HCT116 (cell line): ENCODE measurements around the gene TCL1B. TPM values are rescaled to one million over a fixed set of nuclear protein-coding genes. Genes with fewer than 3 reads are reported as not detected.

Experiments
- ATAC-seq: fragments of 200-7000 bp; cut with Tn5 transposase; 2 replicates; pipeline ENCODE4 v1.9.1; 2020; ENCODE audit warnings: mild to moderate bottlenecking, moderate library complexity
- BruUV-seq: library from RNA; stranded (reverse); fragments of 400-500 nt; replicated peaks from 2 replicates; lab custom pipeline; 2021; lab: Mats Ljungman, UMichigan
- CTCF ChIA-PET: fragments of 300-600 bp; sonication (Branson Sonifier 250); formaldehyde crosslinking; loops from one replicate; lab custom pipeline; 2021; ENCODE audit warnings: antibody characterized with exemption; lab: Charles Lee
- POLR2A ChIA-PET: fragments of 300-600, 350-600 bp; sonication (Branson Sonifier 250); formaldehyde crosslinking; loops from one replicate; lab custom pipeline; 2021; ENCODE audit warnings: antibody characterized with exemption; lab: Charles Lee
- RAD21 ChIA-PET, 2 experiments: fragments of 300-600 bp; sonication (Branson Sonifier 250); formaldehyde crosslinking; loops; one replicate each; lab custom pipeline; 2023; ENCODE audit warnings: low total read pairs in 2 of 2; ENCODE audit not compliant: uncharacterized antibody in 2 of 2, unreplicated experiment in 2 of 2, low non-redundant PET in 1 of 2; lab: Charles Lee
- DNase-seq: peaks from one replicate; pipeline ENCODE4 v3.0.0-alpha.2; 2010; ENCODE audit warnings: low read depth, low spot score
- H2AFZ ChIP-seq: fragments of 200-600 bp; shearing (Covaris generic), sonication (generic); 2 replicates; pipeline ENCODE4 v1.6.1; 2017; ENCODE audit warnings: low read depth, mixed run types, mixed read lengths, antibody characterized with exemption, low read length; ENCODE audit not compliant: poor library complexity, severe bottlenecking
- H3K27ac ChIP-seq: 2 replicates; pipeline ENCODE4 v1.5.1; 2012; ENCODE audit warnings: low read depth, low read length
- H3K27me3 ChIP-seq: fragments of 200-600 bp; sonication (generic); 2 replicates; pipeline ENCODE4 v1.6.1; 2016; ENCODE audit warnings: mixed run types, low read length, mixed read lengths; ENCODE audit not compliant: insufficient read depth
- H3K36me3 ChIP-seq, 2 experiments: fragments of 200-500 bp in 1 of 2; fragments of 200-600 bp in 1 of 2; sonication (Bioruptor generic) in 1 of 2; sonication (generic) in 1 of 2; 2 replicates each; pipeline versions ENCODE4 v1.5.1 to v1.6.1; 2014 to 2016; ENCODE audit warnings: low read length in 2 of 2, inconsistent platforms in 1 of 2, mixed read lengths in 1 of 2, mixed run types in 1 of 2; ENCODE audit not compliant: insufficient read depth in 2 of 2, control insufficient read depth in 1 of 2
- H3K4me1 ChIP-seq, 2 experiments: fragments of 200-600 bp in 1 of 2; sonication (generic) in 1 of 2; 2 replicates each; pipeline versions ENCODE4 v1.5.1 to v1.6.1; 2012 to 2017; ENCODE audit warnings: low read length in 2 of 2, inconsistent platforms in 1 of 2, mild to moderate bottlenecking in 1 of 2, mixed read lengths in 1 of 2, mixed run types in 1 of 2, moderate library complexity in 1 of 2; ENCODE audit not compliant: insufficient read depth in 2 of 2, control insufficient read depth in 1 of 2
- H3K4me2 ChIP-seq: fragments of 200-600 bp; sonication (generic); 2 replicates; pipeline ENCODE4 v1.6.1; 2017; ENCODE audit warnings: mixed run types, low read length, mixed read lengths
- H3K4me3 ChIP-seq, 2 experiments: fragments of 200-600 bp in 1 of 2; sonication (generic) in 1 of 2; replicated peaks in 1 of 2; 2 replicates each; pipeline ENCODE4 v1.5.1; 2011 to 2016; ENCODE audit warnings: low read length in 2 of 2, control low read depth in 1 of 2, low read depth in 1 of 2, mild to moderate bottlenecking in 1 of 2, mixed read lengths in 1 of 2, mixed run types in 1 of 2
- H3K79me2 ChIP-seq: fragments of 200-600 bp; sonication (generic); 2 replicates; pipeline ENCODE4 v1.6.1; 2017; ENCODE audit warnings: mild to moderate bottlenecking, mixed run types, low read length, moderate library complexity, mixed read lengths; ENCODE audit not compliant: insufficient read depth
- H3K9ac ChIP-seq: fragments of 200-600 bp; sonication (generic); 2 replicates; pipeline ENCODE4 v1.6.1; 2016; ENCODE audit warnings: low read length, mixed read lengths
- H3K9me2 ChIP-seq: fragments of 200-600 bp; sonication (generic), shearing (Covaris generic); 2 replicates; pipeline ENCODE4 v1.6.1; 2017; ENCODE audit warnings: mixed run types, mild to moderate bottlenecking, moderate library complexity; ENCODE audit not compliant: insufficient read depth
- H3K9me3 ChIP-seq, 2 experiments: fragments of 200-500 bp in 1 of 2; fragments of 200-600 bp in 1 of 2; sonication (Bioruptor generic) in 1 of 2; sonication (generic) in 1 of 2; 2 replicates each; pipeline ENCODE4 v1.6.1; 2014 to 2017; ENCODE audit warnings: low read length in 2 of 2, mixed read lengths in 2 of 2, inconsistent platforms in 1 of 2, low read depth in 1 of 2, mild to moderate bottlenecking in 1 of 2, mixed run types in 1 of 2, moderate library complexity in 1 of 2; ENCODE audit not compliant: control insufficient read depth in 1 of 2, insufficient read depth in 1 of 2
- H4K20me1 ChIP-seq: fragments of 200-600 bp; sonication (generic), shearing (Covaris generic); 2 replicates; pipeline ENCODE4 v1.6.1; 2017; ENCODE audit warnings: mixed run types, mild to moderate bottlenecking, moderate library complexity; ENCODE audit not compliant: insufficient read depth
- CBX3 ChIP-seq: IDR thresholded peaks from 2 replicates; pipeline ENCODE4 v1.6.1; 2012; ENCODE audit warnings: low read depth
- CEBPB ChIP-seq: IDR thresholded peaks from 2 replicates; pipeline ENCODE4 v1.6.1; 2012; ENCODE audit warnings: low read depth
- EGR1 ChIP-seq: IDR thresholded peaks from 2 replicates; pipeline ENCODE4 v1.6.1; 2012; ENCODE audit warnings: low read depth
- EZH2 ChIP-seq: fragments of 200-600 bp; sonication (generic); IDR thresholded peaks from 2 replicates; pipeline ENCODE4 v1.6.1; 2017; ENCODE audit warnings: antibody characterized with exemption, mixed run types
- EZH2phosphoT487 ChIP-seq: fragments of 200-600 bp; IDR thresholded peaks from 2 replicates; pipeline ENCODE4 v1.6.1; 2018; ENCODE audit warnings: antibody characterized with exemption, borderline replicate concordance
- FOSL1 ChIP-seq: IDR thresholded peaks from 2 replicates; pipeline ENCODE4 v1.6.1; 2012; ENCODE audit warnings: low read depth
- POLR2A ChIP-seq: IDR thresholded peaks from 2 replicates; pipeline ENCODE4 v1.7.0; 2011; ENCODE audit warnings: borderline replicate concordance; ENCODE audit not compliant: insufficient read depth, insufficient read length; ENCODE audit errors: extremely low read depth
- POLR2AphosphoS5 ChIP-seq: IDR thresholded peaks from 2 replicates; pipeline ENCODE4 v1.6.1; 2011; ENCODE audit warnings: mild to moderate bottlenecking, low read depth, low read length, moderate library complexity
- RAD21 ChIP-seq: IDR thresholded peaks from 2 replicates; pipeline ENCODE4 v1.6.1; 2012; ENCODE audit warnings: low read depth, mild to moderate bottlenecking
- SIN3A ChIP-seq: IDR thresholded peaks from 2 replicates; pipeline ENCODE4 v1.6.1; 2012; ENCODE audit warnings: low read depth
- YY1 ChIP-seq: IDR thresholded peaks from 2 replicates; pipeline ENCODE4 v1.6.1; 2011; ENCODE audit warnings: low read length, low read depth, moderate library complexity, mild to moderate bottlenecking; ENCODE audit not compliant: insufficient replicate concordance; ENCODE audit errors: extremely low read depth
- ZNF274 ChIP-seq: fragments of 200-500 bp; sonication (Bioruptor generic); IDR thresholded peaks from 2 replicates; pipeline ENCODE4 v1.6.1; 2014; ENCODE audit warnings: mild to moderate bottlenecking, low read depth, low read length, inconsistent platforms
- intact Hi-C: fragments of 100-400 bp; cut with micrococcal nuclease; formaldehyde crosslinking; loops from 2 replicates; pipeline ENCODE4 v1.10.0; 2022
- total RNA-seq: library from RNA; stranded (reverse); gene quantifications from one replicate; pipeline ENCODE4 v1.2.1, GENCODE V29; 2021; ENCODE audit not compliant: unreplicated experiment
- TF ChIP-seq, protein P1 (sequence below): IDR thresholded peaks from 2 replicates; pipeline ENCODE4 v1.6.1; 2012; ENCODE audit warnings: low read depth
- TF ChIP-seq, protein P2 (sequence below): IDR thresholded peaks from 2 replicates; pipeline ENCODE4 v1.6.1; 2012
- TF ChIP-seq, protein P3 (sequence below), 3 experiments: fragments of 200-600 bp in 1 of 3; sonication (generic) in 1 of 3; IDR thresholded peaks in 2 of 3; conservative IDR thresholded peaks in 1 of 3; 2 replicates each; pipeline ENCODE4 v1.5.1; 2012 to 2017; ENCODE audit warnings: low read depth in 2 of 3, low read length in 2 of 3, antibody characterized with exemption in 1 of 3, borderline replicate concordance in 1 of 3, control low read depth in 1 of 3, mild to moderate bottlenecking in 1 of 3, mixed read lengths in 1 of 3, mixed run types in 1 of 3, moderate library complexity in 1 of 3; ENCODE audit not compliant: insufficient read depth in 1 of 3
- TF ChIP-seq, protein P4 (sequence below): IDR thresholded peaks from 2 replicates; pipeline ENCODE4 v1.6.1; 2012

TCL1B gene
- total RNA-seq, 1 experiment from 2014 or later = not detected

GRCh38 chr14:95683793-95684192 lies 2.4 kb upstream of the TCL1B start (continued):
- TF ChIP-seq SIN3A (no peak), YY1 (no peak), FOSL1 (no peak), EZH2phosphoT487 (no peak)
- TF ChIP-seq, protein P1, sequence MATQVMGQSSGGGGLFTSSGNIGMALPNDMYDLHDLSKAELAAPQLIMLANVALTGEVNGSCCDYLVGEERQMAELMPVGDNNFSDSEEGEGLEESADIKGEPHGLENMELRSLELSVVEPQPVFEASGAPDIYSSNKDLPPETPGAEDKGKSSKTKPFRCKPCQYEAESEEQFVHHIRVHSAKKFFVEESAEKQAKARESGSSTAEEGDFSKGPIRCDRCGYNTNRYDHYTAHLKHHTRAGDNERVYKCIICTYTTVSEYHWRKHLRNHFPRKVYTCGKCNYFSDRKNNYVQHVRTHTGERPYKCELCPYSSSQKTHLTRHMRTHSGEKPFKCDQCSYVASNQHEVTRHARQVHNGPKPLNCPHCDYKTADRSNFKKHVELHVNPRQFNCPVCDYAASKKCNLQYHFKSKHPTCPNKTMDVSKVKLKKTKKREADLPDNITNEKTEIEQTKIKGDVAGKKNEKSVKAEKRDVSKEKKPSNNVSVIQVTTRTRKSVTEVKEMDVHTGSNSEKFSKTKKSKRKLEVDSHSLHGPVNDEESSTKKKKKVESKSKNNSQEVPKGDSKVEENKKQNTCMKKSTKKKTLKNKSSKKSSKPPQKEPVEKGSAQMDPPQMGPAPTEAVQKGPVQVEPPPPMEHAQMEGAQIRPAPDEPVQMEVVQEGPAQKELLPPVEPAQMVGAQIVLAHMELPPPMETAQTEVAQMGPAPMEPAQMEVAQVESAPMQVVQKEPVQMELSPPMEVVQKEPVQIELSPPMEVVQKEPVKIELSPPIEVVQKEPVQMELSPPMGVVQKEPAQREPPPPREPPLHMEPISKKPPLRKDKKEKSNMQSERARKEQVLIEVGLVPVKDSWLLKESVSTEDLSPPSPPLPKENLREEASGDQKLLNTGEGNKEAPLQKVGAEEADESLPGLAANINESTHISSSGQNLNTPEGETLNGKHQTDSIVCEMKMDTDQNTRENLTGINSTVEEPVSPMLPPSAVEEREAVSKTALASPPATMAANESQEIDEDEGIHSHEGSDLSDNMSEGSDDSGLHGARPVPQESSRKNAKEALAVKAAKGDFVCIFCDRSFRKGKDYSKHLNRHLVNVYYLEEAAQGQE = no peak

GRCh38 chr14:95686935-95687334 lies 709 bp downstream of the TCL1B start:
- POLR2A ChIA-PET = no interaction called here
- DNase-seq (no peak), ATAC-seq (no peak)
- CTCF ChIA-PET = no interaction called here
- H2AFZ ChIP-seq = no peak overlapping the region
- no peaks in the 10 kb centered on the region for H3K9me2 ChIP-seq
- intact Hi-C loops = no loop called here
- BruUV-seq = no TSS peak
- H3K27me3 ChIP-seq = peaks cover 12% of the 10 kb centered on the region
- TF ChIP-seq CBX3 (no peak), EGR1 (no peak), POLR2A (no peak), EZH2 (no peak), POLR2AphosphoS5 (no peak), RAD21 (no peak), SIN3A (no peak), CEBPB (no peak), YY1 (no peak), ZNF274 (no peak)
- TF ChIP-seq, protein P2, sequence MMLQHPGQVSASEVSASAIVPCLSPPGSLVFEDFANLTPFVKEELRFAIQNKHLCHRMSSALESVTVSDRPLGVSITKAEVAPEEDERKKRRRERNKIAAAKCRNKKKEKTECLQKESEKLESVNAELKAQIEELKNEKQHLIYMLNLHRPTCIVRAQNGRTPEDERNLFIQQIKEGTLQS = no peak
- TF ChIP-seq, protein P3, sequence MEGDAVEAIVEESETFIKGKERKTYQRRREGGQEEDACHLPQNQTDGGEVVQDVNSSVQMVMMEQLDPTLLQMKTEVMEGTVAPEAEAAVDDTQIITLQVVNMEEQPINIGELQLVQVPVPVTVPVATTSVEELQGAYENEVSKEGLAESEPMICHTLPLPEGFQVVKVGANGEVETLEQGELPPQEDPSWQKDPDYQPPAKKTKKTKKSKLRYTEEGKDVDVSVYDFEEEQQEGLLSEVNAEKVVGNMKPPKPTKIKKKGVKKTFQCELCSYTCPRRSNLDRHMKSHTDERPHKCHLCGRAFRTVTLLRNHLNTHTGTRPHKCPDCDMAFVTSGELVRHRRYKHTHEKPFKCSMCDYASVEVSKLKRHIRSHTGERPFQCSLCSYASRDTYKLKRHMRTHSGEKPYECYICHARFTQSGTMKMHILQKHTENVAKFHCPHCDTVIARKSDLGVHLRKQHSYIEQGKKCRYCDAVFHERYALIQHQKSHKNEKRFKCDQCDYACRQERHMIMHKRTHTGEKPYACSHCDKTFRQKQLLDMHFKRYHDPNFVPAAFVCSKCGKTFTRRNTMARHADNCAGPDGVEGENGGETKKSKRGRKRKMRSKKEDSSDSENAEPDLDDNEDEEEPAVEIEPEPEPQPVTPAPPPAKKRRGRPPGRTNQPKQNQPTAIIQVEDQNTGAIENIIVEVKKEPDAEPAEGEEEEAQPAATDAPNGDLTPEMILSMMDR (IDR thresholded peaks at IDR 0.05 in 2 of 3, conservative IDR thresholded peaks at IDR 0.05 in 1 of 3; ENCODE audit: borderline replicate concordance in 1 of 3, insufficient read depth in 1 of 3, low read depth in 2 of 3, low read length in 2 of 3) = no peak
- TF ChIP-seq, protein P4, sequence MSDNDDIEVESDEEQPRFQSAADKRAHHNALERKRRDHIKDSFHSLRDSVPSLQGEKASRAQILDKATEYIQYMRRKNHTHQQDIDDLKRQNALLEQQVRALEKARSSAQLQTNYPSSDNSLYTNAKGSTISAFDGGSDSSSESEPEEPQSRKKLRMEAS = no peak
- no peaks in the 10 kb centered on the region for H3K36me3 ChIP-seq
- RAD21 ChIA-PET = no interaction called here
- no peaks in the 10 kb centered on the region for H3K4me1 ChIP-seq
- no peak overlapping the region for H3K27ac ChIP-seq
- H3K9me3 ChIP-seq = no peaks in the 10 kb centered on the region
- H3K4me2 ChIP-seq = no peak overlapping the region
- H3K9ac ChIP-seq = no peak overlapping the region
- no peak overlapping the region for H3K4me3 ChIP-seq
- H3K79me2 ChIP-seq = no peaks in the 10 kb centered on the region
- H4K20me1 ChIP-seq = no peaks in the 10 kb centered on the region
